Liver (tissue), 9 donors: Measurements from ENCODE around the gene BAIAP2. TPM values are rescaled to one million over a fixed set of nuclear protein-coding genes. Genes with fewer than 3 reads are reported as not detected.

Source experiments
- DNase-seq: peaks from one replicate; pipeline ENCODE4 v3.0.0-alpha.2; 2017; ENCODE audit warnings: low spot score
- H3K27ac ChIP-seq, 2 donors: one replicate each; pipeline ENCODE4 v1.7.0; 2013; ENCODE audit warnings: inconsistent platforms in 2 of 2, low read length in 2 of 2, control low read depth in 1 of 2, low read depth in 1 of 2, mild to moderate bottlenecking in 1 of 2
- H3K27me3 ChIP-seq, 4 donors: one replicate each; pipeline versions ENCODE4 v1.6.1 to v1.7.0; 2013; ENCODE audit warnings: low read length in 3 of 4, inconsistent platforms in 1 of 4, mild to moderate bottlenecking in 1 of 4, moderate library complexity in 1 of 4; ENCODE audit not compliant: control insufficient read depth in 4 of 4, insufficient read depth in 4 of 4
- H3K36me3 ChIP-seq, 4 donors: one replicate each; pipeline versions ENCODE4 v1.6.1 to v1.7.0; 2013; ENCODE audit warnings: low read length in 3 of 4, mild to moderate bottlenecking in 3 of 4, low read depth in 1 of 4, moderate library complexity in 1 of 4; ENCODE audit not compliant: control insufficient read depth in 4 of 4, insufficient read depth in 3 of 4
- H3K4me1 ChIP-seq, 4 donors: one replicate each; pipeline versions ENCODE4 v1.6.1 to v1.7.0; 2013; ENCODE audit warnings: low read length in 3 of 4, mild to moderate bottlenecking in 3 of 4, moderate library complexity in 1 of 4; ENCODE audit not compliant: control insufficient read depth in 4 of 4, insufficient read depth in 4 of 4
- H3K4me3 ChIP-seq, 3 donors: one replicate each; pipeline versions ENCODE4 v1.6.1 to v1.7.0; 2013; ENCODE audit warnings: low read length in 3 of 3, control low read depth in 1 of 3, low read depth in 1 of 3, mild to moderate bottlenecking in 1 of 3
- H3K9ac ChIP-seq, 2 donors: one replicate each; pipeline ENCODE4 v1.7.0; 2013; ENCODE audit warnings: low read length in 2 of 2, mild to moderate bottlenecking in 2 of 2, moderate library complexity in 2 of 2, control low read depth in 1 of 2, low read depth in 1 of 2
- H3K9me3 ChIP-seq, 4 donors: one replicate each; pipeline versions ENCODE4 v1.6.1 to v1.7.0; 2013; ENCODE audit warnings: low read length in 3 of 4; ENCODE audit not compliant: control insufficient read depth in 4 of 4
- ATF3 ChIP-seq: IDR thresholded peaks from 2 replicates; pipeline ENCODE4 v1.6.1; 2016; ENCODE audit warnings: antibody characterized with exemption
- CTCF ChIP-seq: fragments of 150-350 bp; IDR thresholded peaks from 2 replicates; pipeline ENCODE4 v1.5.1; 2017; ENCODE audit warnings: improper control_type of control experiment, low read depth, low read length; ENCODE audit not compliant: missing input control
- EGR1 ChIP-seq, 2 donors: IDR thresholded peaks; 2 replicates each; pipeline ENCODE4 v1.6.1; 2016 to 2018; ENCODE audit warnings: antibody characterized with exemption in 2 of 2, low read depth in 2 of 2
- FOXA1 ChIP-seq: IDR thresholded peaks from 2 replicates; pipeline ENCODE4 v1.6.1; 2016; ENCODE audit warnings: antibody characterized with exemption
- GABPA ChIP-seq, 2 donors: IDR thresholded peaks in 1 of 2; conservative IDR thresholded peaks in 1 of 2; 2 replicates each; pipeline ENCODE4 v1.6.1; 2016; ENCODE audit warnings: antibody characterized with exemption in 2 of 2, mild to moderate bottlenecking in 1 of 2, moderate library complexity in 1 of 2
- HNF4A ChIP-seq, 2 donors: conservative IDR thresholded peaks; 2 replicates each; pipeline ENCODE4 v1.6.1; 2016; ENCODE audit warnings: antibody characterized with exemption in 2 of 2, mild to moderate bottlenecking in 2 of 2
- HNF4G ChIP-seq: IDR thresholded peaks from 2 replicates; pipeline ENCODE4 v1.6.1; 2016; ENCODE audit warnings: antibody characterized with exemption
- JUND ChIP-seq, 2 donors: IDR thresholded peaks; 2 replicates each; pipeline ENCODE4 v1.6.1; 2016; ENCODE audit warnings: antibody characterized with exemption in 2 of 2
- MAX ChIP-seq: IDR thresholded peaks from 2 replicates; pipeline ENCODE4 v1.6.1; 2016; ENCODE audit warnings: antibody characterized with exemption
- NR2F2 ChIP-seq: IDR thresholded peaks from 2 replicates; pipeline ENCODE4 v1.6.1; 2016; ENCODE audit warnings: antibody characterized with exemption
- RAD21 ChIP-seq, 2 donors: IDR thresholded peaks; 2 replicates each; pipeline ENCODE4 v1.6.1; 2016; ENCODE audit warnings: antibody characterized with exemption in 2 of 2, mild to moderate bottlenecking in 2 of 2
- REST ChIP-seq: IDR thresholded peaks from 2 replicates; pipeline ENCODE4 v1.6.1; 2016; ENCODE audit warnings: antibody characterized with exemption, mild to moderate bottlenecking
- RXRA ChIP-seq, 2 donors: IDR thresholded peaks; 2 replicates each; pipeline ENCODE4 v1.6.1; 2017 to 2018; ENCODE audit warnings: antibody characterized with exemption in 2 of 2, mild to moderate bottlenecking in 1 of 2
- SP1 ChIP-seq: IDR thresholded peaks from 2 replicates; pipeline ENCODE4 v1.6.1; 2018; ENCODE audit warnings: antibody characterized with exemption, mild to moderate bottlenecking
- TAF1 ChIP-seq: conservative IDR thresholded peaks from 2 replicates; pipeline ENCODE4 v1.6.1; 2016; ENCODE audit warnings: antibody characterized with exemption, mild to moderate bottlenecking
- ZBTB33 ChIP-seq: IDR thresholded peaks from 2 replicates; pipeline ENCODE4 v1.6.1; 2016; ENCODE audit warnings: antibody characterized with exemption
- WGBS: extraction: QIAGEN DNeasy Blood & Tissue Kit; methylation state at CpG from one replicate; pipeline ENCODE4 v1.1.7; 2013; 5-methylcytosine and 5-hydroxymethylcytosine counted together
- polyA plus RNA-seq, 2 donors: library from polyadenylated mRNA; stranded (reverse) in 1 of 2; unstranded in 1 of 2; fragments of 200-250 nt in 1 of 2; fragments of >200 nt in 1 of 2; fragmentation: Nextera tagmentation in 1 of 2; extraction: Ambion mirVana in 1 of 2; gene quantifications; one replicate each; pipeline versions ENCODE4 v1.2.1 to v1.2.3, GENCODE V29; 2013 to 2015
- total RNA-seq, 2 donors: library from RNA; depleted of rRNA; stranded (reverse); fragments of >200 nt; gene quantifications; one replicate each; pipeline ENCODE4 v1.2.3, GENCODE V29; 2014
- donor health status: healthy.
- donor health status: healthy.
- donor health status: healthy.
- donor health status: healthy.
- donor health status: healthy.

The BAIAP2 gene
- total and polyA plus RNA-seq, 4 donors = 8.1 to 61.3 (median 44.9) TPM

- Histone ChIP-seq H3K27me3 (no peaks in the 10 kb centered on the region), H3K27ac (no peak overlapping the region), H3K36me3 (no peaks in the 10 kb centered on the region), H3K4me3 (no peak overlapping the region), H3K4me1 (peaks cover 0 to 2% (median 1%) of the 10 kb centered on the region in 4 donors), H3K9me3 (no peaks in the 10 kb centered on the region), H3K9ac (no peak overlapping the region)
- no peak for TF ChIP-seq EGR1 (IDR thresholded peaks at IDR 0.05; ENCODE audit: low read depth in 2 of 2)
- no peak for TF ChIP-seq JUND (IDR thresholded peaks at IDR 0.05)
- no peak for TF ChIP-seq CTCF
- TF ChIP-seq NR2F2 = no peak
- no peak for TF ChIP-seq GABPA (IDR thresholded peaks at IDR 0.05 in 1 of 2, conservative IDR thresholded peaks at IDR 0.05 in 1 of 2)
- TF ChIP-seq REST = no peak
- TF ChIP-seq FOXA1 = no peak
- 91% methylated on average over 18 of the region's 18 CpGs for WGBS
- DNase-seq = no peak
These were observed 120.0 kb downstream of the BAIAP2 start for GRCh38 chr17:81154961-81155360.

GRCh38 chr17:81156866-81157805 is 122.2 kb downstream of the BAIAP2 start:
- DNase-seq = no peak
- WGBS = 91% methylated on average over 38 of the region's 38 CpGs
- H3K4me1 ChIP-seq = peaks cover 0 to 2% (median 1%) of the 10 kb centered on the region in 4 donors
- H3K27me3 ChIP-seq = no peaks in the 10 kb centered on the region
- H3K27ac ChIP-seq = no peak overlapping the region
- no peaks in the 10 kb centered on the region for H3K36me3 ChIP-seq
- no peak overlapping the region for H3K4me3 ChIP-seq
- H3K9ac ChIP-seq = no peak overlapping the region
- H3K9me3 ChIP-seq = no peaks in the 10 kb centered on the region
- no peak for TF ChIP-seq RXRA (IDR thresholded peaks at IDR 0.05)
- TF ChIP-seq TAF1 = no peak
- no peak for TF ChIP-seq RAD21 (IDR thresholded peaks at IDR 0.05)
- no peak for TF ChIP-seq NR2F2
- no peak for TF ChIP-seq REST
- TF ChIP-seq FOXA1 = no peak
- TF ChIP-seq MAX = no peak
- no peak for TF ChIP-seq JUND (IDR thresholded peaks at IDR 0.05)
- no peak for TF ChIP-seq ZBTB33
- TF ChIP-seq HNF4G = no peak
- TF ChIP-seq HNF4A (conservative IDR thresholded peaks at IDR 0.05) = no peak
- TF ChIP-seq CTCF = no peak
- TF ChIP-seq SP1 = no peak
- TF ChIP-seq ATF3 = no peak
